Measurements from ENCODE around the gene IRAK1. TPM values are rescaled to one million over a fixed set of nuclear protein-coding genes. Genes with fewer than 3 reads are reported as not detected.

Gene IRAK1
- total RNA-seq, 1 experiment from 2014 or later = 91.9 TPM

DNA sequence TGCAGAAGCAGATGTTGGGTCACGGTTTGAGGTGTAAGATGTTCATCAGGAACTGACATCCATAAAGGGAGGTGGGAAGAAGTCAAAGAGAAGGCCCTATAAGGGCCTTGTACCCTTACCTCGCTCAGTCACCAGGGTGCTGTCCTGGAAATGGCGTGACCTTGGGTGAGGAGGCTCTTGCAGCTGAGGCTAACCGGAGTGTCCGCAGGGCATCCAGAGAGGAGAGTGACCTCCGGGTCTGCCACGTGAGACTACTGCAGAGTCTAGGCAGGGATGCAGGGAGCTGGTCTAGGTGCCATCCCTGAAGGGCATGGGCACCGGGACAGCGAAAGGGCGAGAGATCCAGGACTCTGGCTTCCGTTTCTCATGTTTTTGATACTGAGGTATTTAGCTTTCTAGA, 28.7 kb upstream of the IRAK1 start:
- Histone ChIP-seq H3K27ac (no peak overlapping the region), H3K4me3 (no peak overlapping the region), H3K9me3 (replicated peaks) (no peaks in the 10 kb centered on the region), H3K27me3 (no peaks in the 10 kb centered on the region), H3K36me3 (no peaks in the 10 kb centered on the region), H3K4me1 (no peaks in the 10 kb centered on the region)
- DNase-seq = no peak

- Histone ChIP-seq H3K27me3 (no peaks in the 10 kb centered on the region), H3K27ac (no peak overlapping the region), H3K9me3 (replicated peaks) (no peaks in the 10 kb centered on the region), H3K4me3 (no peak overlapping the region), H3K4me1 (no peaks in the 10 kb centered on the region), H3K36me3 (no peaks in the 10 kb centered on the region)
- DNase-seq = no peak
Measured at GRCh38 chrX:154046940-154047610, 27.4 kb upstream of the IRAK1 start.

DNA sequence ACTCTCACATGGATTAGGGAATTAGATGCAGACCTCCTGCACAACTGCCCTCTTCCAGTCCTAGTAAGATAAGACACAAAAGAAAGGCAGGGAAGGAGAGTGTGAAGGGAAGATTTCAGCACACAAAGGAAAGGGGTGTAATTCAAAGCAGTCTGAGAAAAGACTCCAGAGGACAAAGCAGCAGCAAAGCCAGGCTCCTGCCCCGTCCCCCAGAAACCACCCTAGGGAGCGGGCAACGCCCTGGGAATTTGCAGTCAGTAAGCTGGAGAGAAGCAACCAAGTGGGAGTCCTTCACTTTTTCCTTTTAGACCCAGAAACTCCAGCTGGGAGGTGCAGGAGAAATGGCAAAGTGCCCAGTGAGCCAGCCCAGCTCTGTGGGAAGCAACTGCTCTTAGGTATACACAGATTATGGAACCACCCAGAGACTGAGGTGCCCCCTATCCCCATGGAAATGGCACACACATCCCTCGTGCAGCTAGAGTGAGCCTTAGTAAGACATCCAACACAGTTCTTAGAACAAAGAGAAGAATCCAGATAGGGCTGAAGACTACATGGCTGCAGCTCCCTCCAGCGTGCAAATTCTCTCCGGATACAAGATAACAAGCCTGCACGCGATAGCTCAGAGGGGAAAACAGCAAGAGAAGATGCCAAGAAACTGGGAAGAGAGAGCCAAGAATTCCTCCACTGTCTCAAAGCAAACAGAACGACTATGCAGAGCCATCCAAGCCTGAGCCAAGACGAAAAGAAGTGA, 26.5 kb upstream of the IRAK1 start:
- DNase-seq = no peak
- H3K9me3 ChIP-seq (replicated peaks) = no peaks in the 10 kb centered on the region
- H3K27me3 ChIP-seq = no peaks in the 10 kb centered on the region
- no peaks in the 10 kb centered on the region for H3K36me3 ChIP-seq
- no peaks in the 10 kb centered on the region for H3K4me1 ChIP-seq
- H3K27ac ChIP-seq = no peak overlapping the region
- no peak overlapping the region for H3K4me3 ChIP-seq

DNA sequence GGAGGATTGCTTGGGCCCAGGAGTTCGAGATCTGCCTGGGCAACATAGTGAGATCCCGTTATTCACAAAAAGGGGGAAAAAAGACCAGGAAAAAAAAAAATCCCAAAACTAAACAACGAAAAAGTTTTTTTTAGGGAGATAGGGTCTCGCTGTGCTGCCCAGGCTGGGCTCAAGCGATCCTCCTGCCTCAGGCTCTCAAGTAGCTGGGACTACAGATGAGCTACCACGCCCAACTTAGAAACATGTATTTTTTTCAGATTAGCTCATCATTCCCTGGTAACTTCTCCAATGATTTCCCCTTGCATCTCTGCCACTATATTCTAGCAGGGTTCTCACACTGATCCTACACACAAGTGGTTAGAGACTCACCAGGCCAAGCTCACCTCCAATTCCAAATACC, 24.4 kb upstream of the IRAK1 start:
- DNase-seq = no peak
- no peaks in the 10 kb centered on the region for H3K4me1 ChIP-seq
- H3K27ac ChIP-seq = no peak overlapping the region
- no peak overlapping the region for H3K4me3 ChIP-seq
- no peaks in the 10 kb centered on the region for H3K27me3 ChIP-seq
- H3K36me3 ChIP-seq = no peaks in the 10 kb centered on the region
- no peaks in the 10 kb centered on the region for H3K9me3 ChIP-seq (replicated peaks)

DNA sequence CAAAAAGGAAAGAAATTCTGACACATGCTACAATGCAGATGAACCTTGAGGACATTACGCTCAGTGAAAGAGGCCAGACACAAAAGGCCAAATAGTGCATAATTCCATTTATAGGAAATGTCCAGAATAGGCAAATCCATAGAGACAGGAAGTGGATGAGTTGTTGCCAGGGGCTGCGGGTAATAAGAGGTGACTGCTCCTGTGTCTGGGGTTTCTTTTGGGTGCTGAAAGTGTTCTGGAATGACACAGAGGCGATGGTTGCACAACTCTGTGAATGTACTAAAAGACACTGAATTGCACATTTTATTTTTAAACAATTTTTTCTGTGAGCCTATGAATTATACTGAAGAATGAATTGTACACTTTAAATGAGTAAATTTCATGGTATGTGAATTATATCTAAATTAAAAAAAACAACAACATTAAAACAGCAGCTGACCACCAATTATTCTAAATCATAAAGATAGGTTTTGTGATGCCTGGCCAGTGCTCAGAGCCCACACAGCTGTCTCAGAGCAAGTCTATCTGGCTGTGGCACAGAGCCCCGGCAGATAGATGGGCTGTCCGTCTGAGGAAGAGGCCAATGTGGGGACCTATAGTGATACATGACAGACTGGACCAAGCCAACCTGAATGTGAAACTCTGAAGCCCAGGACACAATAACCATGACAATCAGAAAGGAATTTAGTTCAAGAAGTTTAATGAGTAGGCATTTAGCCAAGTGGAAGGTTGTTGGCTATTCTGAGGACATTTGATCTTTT, 23.5 kb upstream of the IRAK1 start:
- H3K27me3 ChIP-seq = no peaks in the 10 kb centered on the region
- H3K4me3 ChIP-seq = no peak overlapping the region
- H3K4me1 ChIP-seq = no peaks in the 10 kb centered on the region
- H3K27ac ChIP-seq = no peak overlapping the region
- DNase-seq = no peak
- no peaks in the 10 kb centered on the region for H3K9me3 ChIP-seq (replicated peaks)
- no peaks in the 10 kb centered on the region for H3K36me3 ChIP-seq

- Histone ChIP-seq H3K4me3 (no peak overlapping the region), H3K9me3 (replicated peaks) (no peaks in the 10 kb centered on the region), H3K27me3 (no peaks in the 10 kb centered on the region), H3K27ac (no peak overlapping the region), H3K36me3 (no peaks in the 10 kb centered on the region), H3K4me1 (no peaks in the 10 kb centered on the region)
- no peak for DNase-seq
Measured at GRCh38 chrX:154040863-154041262, 21.2 kb upstream of the IRAK1 start.

DNA sequence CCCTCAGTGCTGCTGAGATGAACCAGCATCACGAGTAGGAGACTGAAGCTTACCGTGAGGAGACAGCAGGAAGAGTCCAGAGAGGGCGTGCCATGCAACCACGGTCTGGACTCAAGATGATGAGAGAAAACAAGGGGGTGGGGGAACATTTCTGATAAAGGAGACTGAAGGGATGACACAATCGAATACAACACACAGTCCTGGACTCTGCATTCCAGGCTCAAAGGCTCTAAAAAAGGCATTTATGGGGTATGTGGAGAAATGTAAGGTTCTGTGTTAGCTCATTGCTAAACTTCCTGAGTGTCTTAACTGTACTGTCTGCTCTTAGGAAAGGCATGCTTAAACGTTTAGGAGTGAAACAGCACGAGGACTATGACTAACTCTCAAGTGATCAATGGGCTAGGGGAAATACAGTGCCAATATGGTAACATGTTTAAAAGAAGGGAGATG, 20.6 kb upstream of the IRAK1 start:
- Histone ChIP-seq H3K36me3 (no peaks in the 10 kb centered on the region), H3K4me1 (no peaks in the 10 kb centered on the region), H3K9me3 (replicated peaks) (no peaks in the 10 kb centered on the region), H3K4me3 (no peak overlapping the region), H3K27me3 (no peaks in the 10 kb centered on the region), H3K27ac (no peak overlapping the region)
- DNase-seq = no peak

DNA sequence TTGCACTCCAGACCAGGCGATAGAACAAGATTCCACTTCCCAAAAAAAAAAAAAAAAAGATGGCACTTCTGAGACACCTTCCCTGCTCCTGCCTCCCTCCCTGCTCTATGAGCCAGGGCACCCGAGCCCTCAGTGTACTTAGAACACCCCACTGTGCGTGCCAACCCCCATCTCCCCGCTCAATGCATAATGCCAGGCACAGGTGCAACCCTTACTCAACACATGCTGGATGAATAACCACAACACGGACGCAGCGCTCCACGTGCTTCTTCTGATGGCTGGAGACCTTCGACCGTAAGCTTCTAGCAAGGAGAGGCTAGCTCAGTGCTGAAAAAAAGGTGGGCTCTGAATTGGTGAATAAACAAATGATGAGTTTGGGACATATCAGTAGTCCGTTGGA, 19.9 kb upstream of the IRAK1 start:
- no peaks in the 10 kb centered on the region for H3K36me3 ChIP-seq
- H3K27ac ChIP-seq = no peak overlapping the region
- no peak overlapping the region for H3K4me3 ChIP-seq
- no peaks in the 10 kb centered on the region for H3K27me3 ChIP-seq
- no peaks in the 10 kb centered on the region for H3K9me3 ChIP-seq (replicated peaks)
- no peaks in the 10 kb centered on the region for H3K4me1 ChIP-seq
- no peak for DNase-seq

GRCh38 chrX:154038656-154039055, 19.0 kb upstream of the IRAK1 start:
- no peak overlapping the region for H3K4me3 ChIP-seq
- no peak for DNase-seq
- H3K4me1 ChIP-seq = no peaks in the 10 kb centered on the region
- no peaks in the 10 kb centered on the region for H3K9me3 ChIP-seq (replicated peaks)
- H3K27me3 ChIP-seq = no peaks in the 10 kb centered on the region
- no peaks in the 10 kb centered on the region for H3K36me3 ChIP-seq
- H3K27ac ChIP-seq = no peak overlapping the region

DNA sequence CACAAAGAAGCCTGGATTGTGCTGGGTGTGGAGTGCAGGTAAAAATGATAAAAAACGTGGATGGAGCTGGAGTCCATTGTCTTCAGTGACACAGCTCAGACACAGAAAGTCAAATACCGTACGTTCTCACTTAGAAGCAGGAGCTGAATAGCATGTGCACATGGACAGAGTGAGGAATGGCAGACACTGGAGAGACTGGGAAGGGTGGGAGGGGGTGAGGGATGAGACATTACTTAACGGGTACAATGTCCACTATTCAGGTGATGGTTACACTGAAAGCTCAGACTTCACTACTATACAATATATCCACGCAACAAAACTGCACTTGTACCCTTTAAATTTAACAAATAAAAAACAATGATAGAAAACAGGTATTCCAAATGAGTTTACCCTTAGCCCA, 18.1 kb upstream of the IRAK1 start:
- H3K4me3 ChIP-seq = no peak overlapping the region

DNA sequence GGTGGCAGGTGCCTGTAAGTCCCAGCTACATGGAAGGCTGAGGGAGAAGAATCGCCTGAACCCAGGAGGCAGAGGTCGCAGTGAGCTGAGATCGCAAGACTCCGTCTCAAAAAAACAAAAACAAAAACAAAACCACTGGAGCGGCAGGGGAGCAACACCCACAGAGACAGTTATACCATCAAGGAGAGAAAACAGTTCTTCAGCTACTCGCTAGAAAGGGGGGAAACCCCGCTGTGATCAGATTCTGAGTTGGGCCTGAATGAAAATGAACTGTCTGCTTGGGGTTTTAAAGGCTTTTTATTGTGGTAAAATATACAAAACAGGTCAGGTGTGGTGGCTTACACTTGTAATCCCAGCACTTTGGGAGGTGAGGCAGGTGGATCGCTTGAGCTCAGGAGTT, 16.8 kb upstream of the IRAK1 start:
- Histone ChIP-seq H3K9me3 (replicated peaks) (no peaks in the 10 kb centered on the region), H3K4me1 (no peaks in the 10 kb centered on the region), H3K27ac (no peak overlapping the region), H3K27me3 (no peaks in the 10 kb centered on the region), H3K36me3 (no peaks in the 10 kb centered on the region), H3K4me3 (no peak overlapping the region)
- DNase-seq = no peak

More for the DNA sequence above, 18.1 kb upstream of the IRAK1 start:
- no peaks in the 10 kb centered on the region for H3K4me1 ChIP-seq
- H3K27me3 ChIP-seq = no peaks in the 10 kb centered on the region
- no peaks in the 10 kb centered on the region for H3K36me3 ChIP-seq
- H3K9me3 ChIP-seq (replicated peaks) = no peaks in the 10 kb centered on the region
- H3K27ac ChIP-seq = no peak overlapping the region
- DNase-seq = no peak

DNA sequence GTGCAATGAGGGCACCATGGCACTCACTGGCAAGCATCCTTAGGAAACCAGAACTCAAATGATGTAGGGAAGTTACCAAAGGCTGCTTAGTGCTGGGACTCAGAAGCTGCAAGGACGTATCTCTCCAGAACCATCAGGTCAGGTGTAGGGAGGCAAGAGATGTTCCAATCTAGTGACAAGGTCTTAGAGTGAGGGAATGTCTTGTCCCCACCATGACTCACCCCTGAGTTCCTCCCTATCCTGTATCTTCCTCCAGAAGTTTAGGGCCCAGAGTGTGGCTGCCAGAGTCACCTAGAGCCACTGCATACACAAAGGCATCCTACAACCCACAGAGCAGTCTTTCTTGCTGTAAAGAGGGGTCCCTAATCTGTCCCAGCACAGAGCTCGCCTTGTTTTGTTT, 14.1 kb upstream of the IRAK1 start:
- no peak overlapping the region for H3K4me3 ChIP-seq
- no peak overlapping the region for H3K27ac ChIP-seq
- 0 out of 2 replicates have a peak, but pooled peaks cover 3% of the 10 kb centered on the region for H3K36me3 ChIP-seq
- H3K4me1 ChIP-seq = no peaks in the 10 kb centered on the region
- no peaks in the 10 kb centered on the region for H3K9me3 ChIP-seq (replicated peaks)
- no peaks in the 10 kb centered on the region for H3K27me3 ChIP-seq
- DNase-seq = no peak

DNA sequence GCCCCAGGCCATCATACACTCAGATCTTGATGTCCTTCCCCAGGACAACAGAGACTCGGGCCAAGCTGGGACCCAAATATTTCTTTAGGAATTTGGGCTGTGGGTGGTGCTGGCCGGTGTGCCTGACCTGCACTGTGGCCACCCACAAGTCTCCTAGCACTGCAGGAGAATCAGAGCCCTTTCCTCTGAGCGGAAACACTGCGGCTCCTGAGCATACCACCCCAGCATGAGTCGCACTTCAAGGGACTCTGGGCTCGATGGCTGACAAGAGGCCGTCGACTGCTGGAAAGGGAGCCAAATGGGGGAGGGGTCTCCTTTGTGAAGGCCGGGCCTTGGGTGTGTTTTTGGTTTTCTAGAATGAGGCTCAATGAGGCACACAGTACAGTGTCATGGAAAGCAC, 13.0 kb upstream of the IRAK1 start:
- H3K9me3 ChIP-seq (replicated peaks) = no peaks in the 10 kb centered on the region
- H3K4me1 ChIP-seq = no peaks in the 10 kb centered on the region
- no peak for DNase-seq
- no peak overlapping the region for H3K4me3 ChIP-seq
- no peaks in the 10 kb centered on the region for H3K27me3 ChIP-seq
- 0 out of 2 replicates have a peak, but pooled peaks cover 3% of the 10 kb centered on the region for H3K36me3 ChIP-seq
- H3K27ac ChIP-seq = no peak overlapping the region

DNA sequence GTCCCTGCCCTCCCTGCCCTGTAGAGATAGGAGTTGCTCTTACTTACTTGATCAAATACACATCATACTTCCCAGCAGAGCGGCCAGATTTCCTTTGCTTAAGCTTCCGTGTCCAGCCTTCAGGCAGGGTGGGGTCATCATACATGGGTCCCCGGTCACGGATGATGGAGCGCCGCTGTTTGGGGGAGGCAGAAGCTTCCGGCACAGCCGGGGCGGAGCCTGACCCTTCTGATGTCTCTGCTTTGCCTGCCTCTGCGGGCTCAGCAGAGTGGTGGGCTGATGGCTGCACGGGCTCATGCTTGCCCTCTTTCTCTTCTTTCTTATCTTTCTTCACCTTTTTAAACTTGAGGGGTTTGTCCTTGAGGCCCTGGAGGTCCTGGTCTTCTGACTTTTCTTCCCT, 12.5 kb upstream of the IRAK1 start:
- Histone ChIP-seq H3K27me3 (no peaks in the 10 kb centered on the region), H3K36me3 (0 out of 2 replicates have a peak, but pooled peaks cover 3% of the 10 kb centered on the region), H3K27ac (no peak overlapping the region), H3K9me3 (replicated peaks) (no peaks in the 10 kb centered on the region), H3K4me3 (no peak overlapping the region), H3K4me1 (no peaks in the 10 kb centered on the region)
- DNase-seq = no peak

- Histone ChIP-seq H3K27me3 (no peaks in the 10 kb centered on the region), H3K27ac (no peak overlapping the region)
Measured at GRCh38 chrX:154030715-154031305, 11.1 kb upstream of the IRAK1 start.

More at GRCh38 chrX:154030715-154031305, 11.1 kb upstream of the IRAK1 start:
- H3K4me3 ChIP-seq = no peak overlapping the region
- no peak for DNase-seq
- no peaks in the 10 kb centered on the region for H3K4me1 ChIP-seq
- H3K36me3 ChIP-seq = 0 out of 2 replicates have a peak, but pooled peaks cover 3% of the 10 kb centered on the region
- no peaks in the 10 kb centered on the region for H3K9me3 ChIP-seq (replicated peaks)
